ENCODE measurements around the gene CDC20. TPM values are rescaled to one million over a fixed set of nuclear protein-coding genes. Genes with fewer than 3 reads are reported as not detected.

Gene CDC20
- 3.9 and 43.7 TPM in 2 replicates for total RNA-seq

GRCh38 chr1:43358746-43359693 is at the start of gene CDC20:
Gene CDC20, plus strand, starts transcription at chr1:43358981. Its CDS starts 235 bp downstream, at chr1:43359216.

GRCh38 chr1:43337588-43337987 is 21.2 kb upstream of the CDC20 start, which contains the start of gene MPL:
Gene MPL, plus strand, starts transcription at chr1:43337818. Its CDS starts 31 bp downstream, at chr1:43337849.

GRCh38 chr1:43367904-43368645 is 9.3 kb downstream of the CDC20 start, which contains the start of gene ELOVL1:
Gene ELOVL1, minus strand, starts transcription at chr1:43368011. Its CDS starts 2,402 bp downstream, at chr1:43365609.

GRCh38 chr1:43389326-43390313 is 30.8 kb downstream of the CDC20 start, which contains the start of the genes MED8 and SZT2:
Gene MED8, minus strand, starts transcription at chr1:43389800. Its CDS starts 36 bp downstream, at chr1:43389764.
Gene SZT2, plus strand, starts transcription at chr1:43389899. Its CDS starts 70 bp downstream, at chr1:43389969.

Other genes starting within 250 kb of the CDC20 start
- 57.9 and 83.9 TPM in 2 replicates for gene EBNA1BP2, start 186.7 kb upstream of the CDC20 start, total RNA-seq
- gene CFAP57, start 186.7 kb upstream of the CDC20 start, total RNA-seq: 0.09 and 0.30 TPM in 2 replicates
- not detected in 2 replicates for gene TMEM125, start 89.0 kb upstream of the CDC20 start, total RNA-seq
- not detected in 2 replicates for gene C1orf210, start 73.4 kb upstream of the CDC20 start, total RNA-seq
- 1.2 and 9.2 TPM in 2 replicates for gene TIE1, start 58.0 kb upstream of the CDC20 start, total RNA-seq
- not detected in 2 replicates for gene MPL, start 21.2 kb upstream of the CDC20 start, total RNA-seq
- 23.2 and 53.9 TPM in 2 replicates for gene ELOVL1, start 9.0 kb downstream of the CDC20 start, total RNA-seq
- gene MED8, start 30.8 kb downstream of the CDC20 start, total RNA-seq: 73.3 and 85.8 TPM in 2 replicates
- 27.9 and 36.4 TPM in 2 replicates for gene SZT2, start 30.9 kb downstream of the CDC20 start, total RNA-seq
- 49.8 and 51.4 TPM in 2 replicates for gene HYI, start 95.0 kb downstream of the CDC20 start, total RNA-seq
- 132 and 573 TPM in 2 replicates for gene PTPRF, start 171.9 kb downstream of the CDC20 start, total RNA-seq